ENCODE measurements around the gene INTS1. TPM values are rescaled to one million over a fixed set of nuclear protein-coding genes. Genes with fewer than 3 reads are reported as not detected.
"Not testable (repeated sequence)": the region's sequence is repeated elsewhere in the genome, so short reads cannot be mapped to it uniquely, and the experiment has no call there.

The INTS1 gene
- total RNA-seq, 1 donor from 2014 or later = 134 TPM

DNA sequence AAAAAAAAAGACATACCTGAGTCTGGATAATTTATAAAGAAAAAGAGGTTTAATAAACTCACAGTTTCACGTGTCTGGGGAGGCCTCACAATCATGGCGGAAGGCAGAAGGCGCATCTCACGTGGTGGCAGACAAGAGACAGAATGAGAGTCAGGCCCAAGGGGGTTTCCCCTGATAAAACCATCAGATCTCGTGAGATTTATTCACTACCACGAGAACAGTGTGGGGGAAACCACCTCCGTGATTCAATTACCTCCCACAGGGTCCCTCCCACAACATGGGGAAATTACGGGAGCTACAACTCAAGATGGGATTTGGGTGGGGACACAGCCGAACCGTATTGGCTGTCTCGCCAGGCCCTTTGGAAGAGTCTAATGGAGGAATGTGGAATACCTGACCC is 17.3 kb upstream of the INTS1 start:
- TF ChIP-seq CTCF (conservative IDR thresholded peaks at IDR 0.05) = no peak

GRCh38 chr7:1520539-1521234 is 16.5 kb upstream of the INTS1 start:
- Mint-ChIP-seq H3K27me3 (peaks cover 10% of the 10 kb centered on the region), H3K36me3 (no peaks in the 10 kb centered on the region), H3K4me1 (ENCODE audit: unreplicated experiment) (no peaks in the 10 kb centered on the region), H3K9me3 (peaks cover 5% of the 10 kb centered on the region), H3K4me3 (no peak overlapping the region), H3K27ac (peak overlapping the region; percentile 22)
- no peak for TF ChIP-seq CTCF (conservative IDR thresholded peaks at IDR 0.05)
- DNase-seq (ENCODE audit: extremely low spot score, unreplicated experiment) = no peak

More for the DNA sequence above, 17.3 kb upstream of the INTS1 start:
- H3K27ac Mint-ChIP-seq = no peak overlapping the region
- H3K27me3 Mint-ChIP-seq = peaks cover 13% of the 10 kb centered on the region
- peaks cover 5% of the 10 kb centered on the region for H3K9me3 Mint-ChIP-seq
- H3K4me3 Mint-ChIP-seq = no peak overlapping the region
- DNase-seq (ENCODE audit: extremely low spot score, unreplicated experiment) = no peak
- H3K36me3 Mint-ChIP-seq = no peaks in the 10 kb centered on the region
- no peaks in the 10 kb centered on the region for H3K4me1 Mint-ChIP-seq (ENCODE audit: unreplicated experiment)

GRCh38 chr7:1519322-1519922 is 15.2 kb upstream of the INTS1 start:
- not testable (repeated sequence) for H3K4me1 Mint-ChIP-seq (ENCODE audit: unreplicated experiment); H3K9me3 Mint-ChIP-seq; H3K27ac Mint-ChIP-seq; H3K36me3 Mint-ChIP-seq; H3K27me3 Mint-ChIP-seq; H3K4me3 Mint-ChIP-seq; DNase-seq (ENCODE audit: extremely low spot score, unreplicated experiment)

DNA sequence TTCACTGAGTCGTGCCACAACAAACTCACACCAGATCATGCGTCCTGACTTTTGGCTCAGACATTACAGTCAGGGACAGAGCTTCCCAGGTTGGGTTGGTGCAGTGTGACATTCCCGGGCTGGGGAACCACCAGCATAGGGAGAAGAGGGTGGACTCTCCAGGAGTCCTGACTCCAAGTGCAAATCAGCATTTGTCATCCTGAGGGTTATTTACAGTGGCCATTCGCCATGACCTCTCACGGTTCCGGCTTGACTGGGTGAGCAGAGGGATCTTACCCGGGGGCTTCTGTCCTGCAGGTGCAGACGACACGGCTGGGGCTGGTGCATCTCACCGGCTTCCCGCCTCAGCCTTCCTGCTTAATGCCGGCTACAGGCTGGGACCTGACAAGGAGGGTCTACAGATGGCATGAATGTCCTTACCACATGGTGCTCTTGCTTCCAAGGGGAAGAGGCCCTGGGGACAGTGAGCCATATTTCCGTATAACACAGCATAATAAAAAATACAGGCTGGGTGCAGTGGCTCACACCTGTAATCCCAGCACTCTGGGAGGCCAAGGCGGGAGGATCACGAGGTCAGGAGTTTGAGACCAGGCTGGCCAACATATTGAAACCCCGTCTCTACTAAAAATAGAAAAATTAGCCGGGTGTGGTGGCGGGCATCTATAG is 12.5 kb upstream of the INTS1 start:
- Mint-ChIP-seq H3K4me3 (no peak overlapping the region), H3K27ac (no peak overlapping the region)
- no peak for TF ChIP-seq CTCF (conservative IDR thresholded peaks at IDR 0.05)

DNA sequence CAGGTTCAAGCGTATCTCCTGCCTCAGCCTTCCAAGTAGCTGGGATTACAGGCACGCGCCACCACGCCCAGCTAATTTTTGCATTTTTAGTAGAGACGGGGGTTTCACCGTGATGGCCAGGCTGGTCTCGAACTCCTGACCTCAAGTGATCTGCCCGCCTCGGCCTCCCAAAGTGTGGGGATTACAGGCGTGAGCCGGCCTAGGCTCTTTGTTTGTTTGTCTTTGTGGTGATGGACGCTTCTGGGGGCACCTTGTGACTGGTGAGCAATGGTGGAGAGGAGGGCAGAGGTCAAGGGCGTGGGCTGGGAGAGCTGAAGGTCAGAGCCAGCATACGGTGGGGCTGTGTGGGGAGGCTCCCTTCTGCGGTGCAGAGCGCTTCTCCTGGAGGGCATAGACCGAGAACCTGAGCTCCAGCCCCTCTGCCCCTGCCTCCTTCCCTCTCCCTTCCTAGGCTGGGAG is 11.3 kb upstream of the INTS1 start:
- H3K9me3 Mint-ChIP-seq; H3K27ac Mint-ChIP-seq; H3K4me3 Mint-ChIP-seq; H3K36me3 Mint-ChIP-seq; H3K27me3 Mint-ChIP-seq; DNase-seq (ENCODE audit: extremely low spot score, unreplicated experiment); H3K4me1 Mint-ChIP-seq (ENCODE audit: unreplicated experiment): not testable (repeated sequence)

More for the DNA sequence above, 12.5 kb upstream of the INTS1 start:
- peaks cover 5% of the 10 kb centered on the region for H3K9me3 Mint-ChIP-seq
- H3K4me1 Mint-ChIP-seq (ENCODE audit: unreplicated experiment) = no peaks in the 10 kb centered on the region
- no peak for DNase-seq (ENCODE audit: extremely low spot score, unreplicated experiment)
- no peaks in the 10 kb centered on the region for H3K36me3 Mint-ChIP-seq
- H3K27me3 Mint-ChIP-seq = no peaks in the 10 kb centered on the region

DNA sequence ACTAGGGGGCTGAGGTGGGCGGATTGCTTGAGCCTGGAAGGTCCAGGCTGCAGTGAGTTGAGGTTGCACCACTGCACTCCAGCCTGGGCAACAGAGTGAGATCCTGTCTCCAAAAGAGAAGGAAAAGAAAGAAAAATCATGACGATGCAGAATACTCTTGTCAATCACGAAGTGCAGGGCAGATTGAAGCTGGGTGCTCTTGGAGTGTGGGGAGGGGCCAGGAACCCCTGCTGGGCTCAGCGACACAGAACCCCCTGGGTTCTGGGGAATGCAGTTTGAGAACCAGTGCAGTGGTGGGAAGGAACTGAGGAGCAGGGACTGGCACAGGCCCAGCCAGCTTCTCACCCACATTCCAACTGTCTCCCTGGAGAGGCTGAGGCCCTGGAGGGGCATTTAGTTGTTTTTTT is 10.8 kb upstream of the INTS1 start:
- Mint-ChIP-seq H3K36me3 (no peaks in the 10 kb centered on the region), H3K9me3 (peaks cover 5% of the 10 kb centered on the region), H3K4me1 (ENCODE audit: unreplicated experiment) (no peaks in the 10 kb centered on the region), H3K27ac (no peak overlapping the region), H3K27me3 (no peaks in the 10 kb centered on the region), H3K4me3 (no peak overlapping the region)
- no peak for DNase-seq (ENCODE audit: extremely low spot score, unreplicated experiment)
- no peak for TF ChIP-seq CTCF (conservative IDR thresholded peaks at IDR 0.05)
